HPDE6-E6E7 (cell line): ENCODE data around the gene LSM2.
"Not testable (repeated sequence)": the region's sequence is repeated elsewhere in the genome, so short reads cannot be mapped to it uniquely, and the experiment has no call there.

Experiments used
- DNase-seq: peaks from one replicate; pipeline ENCODE4 v3.0.0; 2011; ENCODE audit warnings: missing footprints; ENCODE audit errors: extremely low spot score

The LSM2 gene

DNA sequence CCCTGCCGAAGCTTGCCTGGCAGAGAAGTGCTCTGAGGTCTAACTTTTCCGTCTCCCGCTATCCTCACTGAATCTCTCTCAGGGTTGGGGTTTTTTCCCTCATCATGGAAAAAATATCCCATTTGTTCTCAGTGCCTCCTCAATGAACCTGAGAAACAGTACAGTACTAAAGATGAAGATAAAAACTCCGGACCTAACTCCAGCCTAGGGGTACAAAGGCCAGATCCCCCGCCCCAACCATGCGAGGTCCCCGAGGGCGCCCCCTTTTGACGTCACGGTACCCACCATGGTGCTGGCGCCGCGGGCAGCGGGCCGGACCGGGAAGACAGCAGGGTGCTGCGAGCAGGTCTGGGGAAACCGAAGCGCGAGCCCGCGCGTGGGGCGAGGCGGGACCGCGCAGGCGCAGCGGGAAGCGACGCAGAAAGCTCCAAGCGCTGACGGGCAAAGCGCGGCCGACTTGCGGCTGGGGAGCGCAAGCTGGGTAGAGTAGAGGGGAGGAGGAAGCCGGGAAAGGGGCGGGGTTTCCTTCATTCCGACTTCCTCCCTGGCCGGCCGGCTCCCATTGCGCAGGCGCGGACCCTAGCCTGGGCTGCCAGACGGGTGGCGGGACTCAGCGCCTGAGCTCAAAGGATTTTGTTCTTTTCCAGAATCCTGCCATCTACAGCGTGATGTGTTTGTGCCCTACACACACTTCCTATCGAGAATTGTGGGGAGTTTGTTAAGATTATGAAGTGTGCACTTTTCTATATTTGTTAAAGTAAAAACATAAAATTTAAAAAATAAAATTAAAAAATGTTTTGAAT lies at the start of gene LSM2:
LSM2 (minus strand) TSS at position 497 of the 803 bp plus-strand sequence; CDS start at position 288, 209 bp downstream.
- peak; percentile 99 for DNase-seq

GRCh38 chr6:31851980-31852718 lies 45.4 kb upstream of the LSM2 start:
- DNase-seq, result not testable (repeated sequence)

DNA sequence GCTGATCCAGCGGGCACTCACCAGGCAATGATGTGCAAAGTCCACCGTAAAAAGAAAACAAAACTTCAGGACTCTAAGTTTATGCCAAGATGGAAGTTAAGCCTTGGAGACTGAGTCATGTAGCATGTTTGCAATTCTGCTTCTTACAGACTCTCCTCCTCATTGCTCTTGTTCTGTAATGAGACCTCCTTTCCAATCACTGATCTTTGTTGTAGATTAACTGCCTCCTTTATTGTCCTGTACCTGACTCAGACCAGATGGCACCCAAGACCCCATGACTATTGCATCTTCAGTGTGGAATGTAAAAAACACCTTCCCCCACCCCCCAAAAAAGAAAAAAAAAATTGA lies 44.7 kb upstream of the LSM2 start:
- DNase-seq, result no peak

- no peak for DNase-seq
Observed at GRCh38 chr6:31850765-31851484, 44.2 kb upstream of the LSM2 start.

DNA sequence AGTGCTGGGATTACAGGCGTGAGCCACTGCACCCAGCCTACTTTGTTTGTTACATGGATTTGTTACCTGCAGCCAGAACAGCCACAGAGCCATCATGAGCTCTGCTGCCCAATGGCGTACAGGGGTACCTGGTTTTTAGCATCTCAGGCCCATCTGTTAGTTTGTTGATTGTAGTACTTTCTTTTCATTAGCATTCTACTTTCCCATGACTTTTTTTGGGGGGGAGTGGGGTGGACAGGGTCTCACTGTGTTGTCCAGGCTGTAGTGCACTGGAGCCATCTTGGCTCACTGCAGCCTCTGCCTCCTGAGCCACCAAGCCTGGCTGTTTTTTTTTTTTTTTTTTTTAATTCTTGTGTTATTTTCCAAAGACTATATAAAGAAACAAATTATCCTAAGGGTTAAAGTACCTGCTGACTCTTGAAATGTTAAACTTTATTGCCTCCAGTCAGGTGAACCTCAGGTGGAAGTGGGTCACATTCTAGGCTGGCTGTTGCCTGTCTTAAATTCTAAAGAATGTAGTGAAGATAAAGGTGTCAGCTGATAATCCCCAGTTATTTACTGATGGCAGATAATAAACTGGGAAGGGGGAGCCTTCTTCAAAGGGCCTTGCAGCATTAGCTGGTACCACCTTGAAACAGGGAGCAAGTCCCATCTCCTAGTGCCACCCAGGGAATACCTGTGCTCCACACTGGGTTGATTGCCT lies 40.7 kb upstream of the LSM2 start:
- no peak for DNase-seq

DNA sequence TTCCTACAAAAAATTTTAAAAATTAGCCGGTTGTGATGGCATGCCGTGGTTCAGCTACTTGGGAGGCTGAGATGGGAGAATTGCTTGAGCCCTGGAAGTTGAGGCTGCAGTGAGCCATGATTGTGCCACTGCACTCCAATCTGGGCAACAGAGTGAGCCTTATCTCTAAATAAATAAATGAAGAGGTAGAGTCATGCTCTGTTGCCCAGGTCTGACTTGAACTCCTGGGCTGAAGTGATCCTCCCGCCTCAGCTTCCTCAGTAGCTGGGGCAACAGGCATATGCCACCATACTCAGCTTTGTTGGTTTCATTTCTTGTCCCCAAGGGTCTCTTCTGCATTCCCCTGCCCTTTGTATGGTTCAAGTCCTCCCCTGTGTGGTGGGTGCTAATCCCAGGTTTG lies 37.7 kb upstream of the LSM2 start:
- DNase-seq, result no peak

DNA sequence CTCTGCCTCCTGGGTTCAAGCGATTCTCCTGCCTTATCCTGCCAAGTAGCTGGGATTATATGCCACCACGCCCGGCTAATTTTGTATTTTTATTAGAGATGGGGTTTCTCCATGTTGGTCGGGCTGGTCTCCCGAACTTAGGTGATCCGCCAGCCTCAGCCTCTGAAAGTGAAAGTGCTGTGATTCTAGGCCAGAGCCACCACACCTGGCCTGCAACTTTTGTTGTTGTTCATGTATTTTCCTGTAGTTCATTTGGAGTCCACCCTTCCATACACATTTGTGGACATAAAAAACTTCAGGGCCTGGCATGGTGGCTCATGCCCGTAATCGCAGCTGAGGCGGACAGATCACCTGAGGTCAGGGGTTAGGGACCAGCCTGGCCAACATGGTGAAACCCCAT lies 35.3 kb upstream of the LSM2 start:
- DNase-seq, result no peak

GRCh38 chr6:31839779-31840126 lies 33.0 kb upstream of the LSM2 start:
- DNase-seq, result not testable (repeated sequence)

DNA sequence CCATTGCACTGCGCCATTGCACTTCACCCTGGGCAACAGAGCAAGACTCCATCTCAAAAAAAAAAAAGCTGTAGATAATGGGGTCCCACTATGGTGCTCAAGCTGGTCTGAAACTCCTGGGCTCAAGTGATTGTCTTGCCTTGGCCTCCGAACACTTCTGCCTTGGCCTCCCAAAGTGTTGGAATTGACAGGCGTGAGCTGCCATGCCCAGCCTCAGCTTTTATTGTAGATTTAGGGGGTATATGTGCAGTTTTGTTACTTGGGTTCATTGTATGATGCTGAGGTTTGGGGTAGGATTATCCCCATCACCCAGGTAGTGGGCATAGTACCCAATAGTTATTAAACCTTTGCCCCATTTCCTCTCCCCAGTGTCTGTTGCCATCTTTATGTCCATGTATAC lies 32.2 kb upstream of the LSM2 start:
- DNase-seq, result no peak

GRCh38 chr6:31838114-31838553 lies 31.4 kb upstream of the LSM2 start:
- not testable (repeated sequence) for DNase-seq

DNA sequence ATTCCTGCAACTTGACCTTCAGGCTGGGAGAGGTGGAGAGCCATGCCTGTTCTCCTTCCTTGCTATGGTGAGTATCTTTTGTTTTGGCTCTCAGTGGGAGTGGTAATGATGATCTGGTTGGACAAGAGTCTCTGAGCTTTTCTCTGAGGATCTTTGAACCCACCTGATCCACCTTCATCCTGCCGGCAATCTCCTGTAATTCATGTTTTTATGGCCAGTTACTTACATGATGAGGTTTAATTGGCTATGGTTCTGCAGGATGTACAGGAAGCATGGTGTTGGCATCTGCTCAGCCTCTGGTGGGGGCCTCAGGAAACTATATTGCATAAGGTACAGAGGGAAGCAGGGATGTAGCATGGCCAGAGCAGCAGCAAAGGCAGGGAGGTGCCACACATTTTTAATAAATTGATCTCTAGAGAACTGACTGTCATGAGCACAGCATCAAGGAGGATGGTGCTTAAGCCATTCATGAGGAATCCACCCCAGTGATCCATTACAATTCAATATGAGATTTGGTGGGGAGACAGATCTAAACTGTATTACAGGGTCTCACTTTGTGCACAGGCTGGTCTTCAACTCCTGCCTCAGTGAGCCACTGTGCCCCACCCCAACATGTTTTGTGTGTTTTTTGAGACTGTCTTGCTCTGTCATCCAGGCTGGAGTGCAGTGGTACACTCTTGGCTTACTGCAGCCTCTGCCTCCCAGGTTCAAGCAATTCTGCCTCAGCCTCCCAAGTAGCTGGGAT lies 30.8 kb upstream of the LSM2 start:
- DNase-seq, result no peak

GRCh38 chr6:31836474-31837368 lies 30.0 kb upstream of the LSM2 start:
- no peak for DNase-seq

DNA sequence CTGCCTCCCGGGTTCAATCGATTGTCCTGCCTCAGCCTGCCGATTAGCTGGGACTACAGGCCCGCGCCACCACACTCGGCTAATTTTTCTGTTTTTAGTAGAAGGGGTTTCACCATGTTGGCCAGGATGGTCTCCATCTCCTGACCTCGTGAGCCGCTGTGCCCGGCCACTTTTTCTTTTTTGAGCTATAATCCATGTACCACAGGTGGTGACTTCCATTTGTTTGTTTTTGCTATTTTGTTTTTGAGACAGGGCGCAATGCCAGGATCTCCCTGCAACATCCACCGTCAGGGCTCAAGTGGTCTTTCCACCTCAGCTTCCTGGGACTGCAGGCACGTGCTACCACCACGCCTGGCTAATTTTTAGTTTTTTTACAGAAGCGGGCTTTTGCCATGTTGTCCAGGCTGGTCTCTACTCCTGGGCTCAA lies 29.3 kb upstream of the LSM2 start:
- DNase-seq, result no peak

GRCh38 chr6:31834367-31835250 lies 27.8 kb upstream of the LSM2 start:
- peak; percentile 77 for DNase-seq

DNA sequence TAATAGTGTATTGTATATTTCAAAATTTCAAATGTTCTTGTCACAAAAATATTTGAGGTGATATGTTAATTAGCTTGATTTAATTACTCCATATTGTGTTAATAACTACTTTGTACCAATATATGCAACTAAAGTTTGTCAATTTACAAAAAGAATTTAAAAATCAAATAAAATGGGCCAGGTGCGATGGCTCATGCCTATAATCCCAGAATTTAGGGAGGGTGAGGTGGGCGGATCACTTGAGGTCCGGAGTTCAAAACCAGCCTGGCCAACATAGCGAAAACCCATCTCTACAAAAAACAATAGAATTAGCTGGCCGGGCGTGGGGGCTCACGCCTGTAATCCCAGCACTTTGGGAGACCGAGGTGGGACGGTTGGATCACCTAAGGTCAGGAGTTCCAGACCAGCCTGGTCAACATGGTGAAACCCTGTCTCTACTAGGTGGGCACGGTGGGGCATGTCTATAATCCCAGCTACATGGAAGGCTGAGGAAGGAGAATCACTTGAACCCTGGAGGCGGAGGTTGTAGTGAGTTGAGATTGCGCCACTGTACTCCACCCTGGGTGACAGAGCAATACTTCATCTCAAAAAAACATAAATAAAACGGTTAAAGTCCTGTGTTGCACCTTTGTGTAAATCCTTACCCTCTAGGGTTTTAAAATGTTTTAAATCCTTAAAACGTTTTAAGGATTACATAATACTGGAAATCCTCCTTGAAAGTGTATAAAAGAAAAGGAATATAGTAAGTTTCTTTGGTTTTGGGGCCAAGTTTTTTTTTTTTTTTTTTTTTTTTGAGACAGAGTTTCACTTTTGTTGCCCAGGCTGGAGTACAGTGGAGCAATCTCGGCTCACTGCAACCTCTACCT lies 24.8 kb upstream of the LSM2 start:
- DNase-seq, result no peak

DNA sequence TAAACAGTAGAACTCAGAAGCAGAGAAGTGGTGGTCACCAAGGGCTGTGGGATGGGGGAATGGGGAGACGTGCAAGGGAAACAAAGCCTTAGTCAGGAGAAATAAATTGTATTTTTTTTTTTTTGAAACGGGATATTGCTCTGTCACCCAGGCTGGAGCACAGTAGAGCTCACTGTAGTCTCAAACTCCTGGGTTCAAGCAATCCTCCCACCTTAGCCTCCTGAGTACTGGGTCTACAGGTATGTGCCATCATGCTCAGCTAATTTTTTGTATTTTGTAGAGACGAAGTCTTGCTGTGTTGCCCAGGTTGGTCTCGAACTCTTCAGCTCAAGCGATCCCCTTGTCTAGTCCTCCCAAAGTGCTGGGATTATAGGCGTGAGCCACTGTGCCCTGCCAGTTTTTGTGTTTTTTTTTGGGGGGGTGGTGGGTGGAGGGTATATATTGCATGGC lies 24.1 kb upstream of the LSM2 start:
- DNase-seq, result no peak

- DNase-seq, result no peak
Observed at GRCh38 chr6:31829633-31830283, 23.0 kb upstream of the LSM2 start.
